Measurements from ENCODE around the gene FXR1. TPM values are rescaled to one million over a fixed set of nuclear protein-coding genes. Genes with fewer than 3 reads are reported as not detected.

Gene FXR1
- total RNA-seq, 1 experiment from 2014 or later: 219 TPM

DNA sequence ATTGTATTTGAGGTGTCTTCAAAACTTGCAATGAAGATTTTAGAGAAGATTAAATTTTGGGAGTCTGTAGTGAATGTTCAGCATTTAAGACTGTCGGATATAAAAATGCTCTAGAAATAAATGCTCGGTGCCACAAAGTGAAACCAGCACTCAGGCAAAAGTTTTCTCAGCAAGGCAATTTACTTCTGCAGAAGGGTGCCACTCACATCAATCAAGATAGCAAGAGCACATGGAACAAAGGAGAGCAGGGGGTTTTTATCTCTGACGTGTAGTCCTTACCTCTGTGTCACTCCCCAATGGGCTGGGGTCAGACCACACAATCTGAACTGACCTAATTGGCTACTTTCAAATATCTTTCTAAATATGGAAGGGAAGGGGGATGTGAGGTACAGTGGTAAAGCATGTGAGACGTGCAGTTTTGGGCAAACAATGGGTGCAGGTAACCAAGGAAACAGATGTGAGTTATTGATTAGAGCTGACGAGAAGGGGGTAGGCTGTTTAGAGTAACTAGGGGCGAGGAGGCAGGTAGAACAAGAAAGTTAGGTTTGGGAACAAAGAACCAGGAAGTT lies 23.4 kb upstream of the FXR1 start:
- ChIA-PET POLR2A (ENCODE audit: low non-redundant PET) (no interaction called here), CTCF (no interaction called here)
- no peak for DNase-seq (ENCODE audit: low spot score)
- TF ChIP-seq CTCF (conservative IDR thresholded peaks at IDR 0.05; ENCODE audit: low read depth, low read length) (no peak), EZH2 (IDR thresholded peaks at IDR 0.05; ENCODE audit: borderline replicate concordance, low read depth, low read length, poor library complexity, severe bottlenecking) (no peak)
- no peaks in the 10 kb centered on the region for H3K36me3 ChIP-seq (ENCODE audit: insufficient read depth, low read length, poor library complexity, severe bottlenecking)
- no TSS peak for BruUV-seq (replicated peaks)
- no peak overlapping the region for H3K27ac ChIP-seq (ENCODE audit: low read depth, low read length, poor library complexity, severe bottlenecking)
- H3K27me3 ChIP-seq (replicated peaks; ENCODE audit: insufficient read depth, low read depth, low read length, poor library complexity): peaks cover 11% of the 10 kb centered on the region
- intact Hi-C loops (cut with micrococcal nuclease; ENCODE audit: unreplicated experiment): no loop called here
- H3K4me1 ChIP-seq (ENCODE audit: insufficient read depth, low read length, poor library complexity, severe bottlenecking): no peaks in the 10 kb centered on the region
- peaks cover 8% of the 10 kb centered on the region for H3K9me3 ChIP-seq (ENCODE audit: low read depth, low read length, poor library complexity, severe bottlenecking)
- no peak overlapping the region for H3K4me3 ChIP-seq (ENCODE audit: low read depth, low read length, poor library complexity, severe bottlenecking)

- H3K36me3 ChIP-seq (ENCODE audit: insufficient read depth, low read length, poor library complexity, severe bottlenecking): no peaks in the 10 kb centered on the region
- H3K9me3 ChIP-seq (ENCODE audit: low read depth, low read length, poor library complexity, severe bottlenecking): no peaks in the 10 kb centered on the region
- no peak for TF ChIP-seq EZH2 (IDR thresholded peaks at IDR 0.05; ENCODE audit: borderline replicate concordance, low read depth, low read length, poor library complexity, severe bottlenecking)
- no peak for TF ChIP-seq CTCF (conservative IDR thresholded peaks at IDR 0.05; ENCODE audit: low read depth, low read length)
- BruUV-seq (replicated peaks): no TSS peak
- intact Hi-C loops (cut with micrococcal nuclease; ENCODE audit: unreplicated experiment): no loop called here
- H3K4me1 ChIP-seq (ENCODE audit: insufficient read depth, low read length, poor library complexity, severe bottlenecking): no peaks in the 10 kb centered on the region
- ChIA-PET CTCF (no interaction called here), POLR2A (ENCODE audit: low non-redundant PET) (no interaction called here)
- no peak for DNase-seq (ENCODE audit: low spot score)
- H3K4me3 ChIP-seq (ENCODE audit: low read depth, low read length, poor library complexity, severe bottlenecking): no peak overlapping the region
- no peak overlapping the region for H3K27ac ChIP-seq (ENCODE audit: low read depth, low read length, poor library complexity, severe bottlenecking)
- H3K27me3 ChIP-seq (replicated peaks; ENCODE audit: insufficient read depth, low read depth, low read length, poor library complexity): no peaks in the 10 kb centered on the region
Observed at GRCh38 chr3:180898572-180898971, 13.9 kb upstream of the FXR1 start.

DNA sequence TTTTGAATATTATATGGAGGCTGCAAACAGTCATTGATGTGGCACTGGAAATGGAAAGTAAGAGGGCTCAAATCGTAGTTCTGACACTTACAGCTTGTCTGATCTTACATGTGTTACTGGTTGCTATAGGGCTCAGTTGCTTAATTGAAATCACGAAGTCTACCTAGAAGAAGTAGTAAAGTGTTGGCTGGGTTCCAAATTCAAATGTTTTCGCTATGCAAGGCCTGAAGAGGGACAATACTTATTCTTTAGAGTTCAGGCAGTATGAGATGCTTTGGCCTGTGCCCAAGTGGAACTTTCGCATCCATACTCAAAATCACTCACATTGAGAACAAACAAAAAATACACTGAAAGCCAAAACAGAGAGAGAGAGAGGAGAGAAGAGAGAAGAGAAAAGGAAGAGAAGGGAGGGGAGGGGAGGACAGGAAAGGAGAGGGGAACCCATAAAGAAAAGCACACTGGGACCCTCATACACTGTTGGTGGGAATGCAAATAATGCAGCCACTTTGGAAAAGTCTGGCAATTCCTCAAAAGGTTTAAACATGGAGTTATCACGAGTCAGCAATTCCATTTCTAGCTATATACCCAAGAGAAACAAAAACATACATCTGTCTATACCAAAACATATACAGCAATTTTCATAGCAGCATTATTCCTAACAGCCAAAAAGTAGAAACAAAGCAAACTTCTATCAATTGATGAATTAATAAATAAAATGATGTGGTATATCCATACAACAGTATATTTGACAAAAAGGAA lies 2.9 kb upstream of the FXR1 start:
- Histone ChIP-seq H3K9me3 (ENCODE audit: low read depth, low read length, poor library complexity, severe bottlenecking) (no peaks in the 10 kb centered on the region), H3K36me3 (ENCODE audit: insufficient read depth, low read length, poor library complexity, severe bottlenecking) (peaks cover under 1% of the 10 kb centered on the region), H3K4me1 (ENCODE audit: insufficient read depth, low read length, poor library complexity, severe bottlenecking) (peaks cover 13% of the 10 kb centered on the region), H3K4me3 (ENCODE audit: low read depth, low read length, poor library complexity, severe bottlenecking) (no peak overlapping the region), H3K27ac (ENCODE audit: low read depth, low read length, poor library complexity, severe bottlenecking) (no peak overlapping the region), H3K27me3 (replicated peaks; ENCODE audit: insufficient read depth, low read depth, low read length, poor library complexity) (no peaks in the 10 kb centered on the region)
- ChIA-PET POLR2A (ENCODE audit: low non-redundant PET) (no interaction called here), CTCF (no interaction called here)
- no peak for TF ChIP-seq CTCF (conservative IDR thresholded peaks at IDR 0.05; ENCODE audit: low read depth, low read length)
- TF ChIP-seq EZH2 (IDR thresholded peaks at IDR 0.05; ENCODE audit: borderline replicate concordance, low read depth, low read length, poor library complexity, severe bottlenecking): no peak
- intact Hi-C loops (cut with micrococcal nuclease; ENCODE audit: unreplicated experiment): no loop called here
- DNase-seq (ENCODE audit: low spot score): no peak
- BruUV-seq (replicated peaks): no TSS peak

Measured in A673 (cell line).